CD4-positive, alpha-beta T cell treated with Interferon alpha-2 for 1 hour (primary cell): ENCODE results near the gene PROZ.

Experiments
- DNase-seq, 2 donors: peaks; one replicate each; pipeline ENCODE4 v3.0.0-alpha.2; 2020 to 2022

PROZ gene

GRCh38 chr13:113142876-113143275 is 15.6 kb upstream of the PROZ start:
- no peak for DNase-seq

- DNase-seq, result no peak
Observed at GRCh38 chr13:113143466-113144254, 14.8 kb upstream of the PROZ start.

DNA sequence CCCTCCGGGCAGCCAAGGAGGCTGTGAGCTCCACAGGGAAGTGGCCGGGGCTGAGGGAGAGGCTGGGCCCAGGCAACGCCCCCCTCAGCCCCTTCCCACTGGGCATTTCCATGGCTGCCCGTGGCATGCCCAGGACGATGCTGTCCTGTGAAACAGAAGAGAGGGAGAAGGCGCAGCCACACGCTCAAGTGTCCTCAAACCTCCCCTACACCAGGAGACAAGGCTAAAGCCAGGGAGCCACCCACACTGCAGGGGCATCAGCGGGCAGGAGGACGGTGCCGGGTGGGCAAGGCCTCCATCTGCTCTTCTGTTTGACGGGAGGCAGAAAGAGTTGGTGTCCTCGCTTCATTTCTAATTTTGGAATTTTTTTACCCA is 14.2 kb upstream of the PROZ start:
- no peak for DNase-seq

DNA sequence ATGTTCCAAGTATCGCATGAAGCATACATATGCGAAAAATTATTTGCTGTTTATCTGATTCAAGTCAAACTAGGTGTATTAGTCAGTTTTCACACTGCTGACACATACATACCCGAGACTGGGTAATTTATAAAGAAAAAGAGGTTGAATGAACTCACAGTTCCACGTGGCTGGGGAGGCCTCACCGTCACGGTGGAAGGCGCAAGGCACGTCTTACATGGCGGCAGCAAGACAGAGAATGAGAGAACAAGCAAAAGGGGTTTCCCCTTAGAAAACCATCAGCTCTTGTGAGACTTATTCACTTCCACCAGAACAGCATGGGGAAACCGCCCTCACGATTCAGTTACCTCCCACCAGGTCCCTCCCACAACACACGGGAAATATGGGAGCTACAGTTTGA is 13.0 kb upstream of the PROZ start:
- no peak for DNase-seq

DNA sequence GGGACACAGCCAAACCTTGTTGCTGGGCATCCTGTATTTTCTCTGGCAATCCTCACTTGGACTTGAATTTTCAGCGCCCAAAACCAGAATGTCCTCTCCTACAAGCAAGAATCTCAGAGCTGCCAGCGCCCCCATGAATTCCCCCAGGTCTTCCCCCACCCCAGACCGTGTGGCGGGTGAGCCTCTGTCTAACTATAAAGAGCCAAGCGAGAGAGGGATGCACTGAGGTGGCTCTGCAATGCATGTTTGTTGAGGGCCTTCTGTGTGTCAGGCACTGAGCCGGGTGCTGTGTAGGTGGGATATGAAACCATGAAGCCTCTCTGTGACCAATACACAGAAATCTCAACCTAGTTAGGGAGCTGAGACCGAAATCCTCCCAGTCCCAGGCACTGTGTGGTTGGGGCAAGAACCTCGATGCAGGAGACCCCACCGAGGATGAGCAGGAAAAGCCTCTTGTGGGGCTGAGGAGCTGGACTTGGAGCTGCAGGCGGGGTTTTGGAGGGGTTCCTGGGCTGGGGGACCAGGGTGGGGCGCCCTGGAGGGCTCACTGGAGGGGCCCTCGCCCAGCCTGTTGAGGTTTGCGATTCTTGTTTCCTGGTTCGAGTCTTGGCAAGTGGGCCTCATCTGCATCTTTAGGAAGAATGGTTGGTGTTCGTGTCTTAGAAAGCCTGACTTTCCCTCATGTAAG is 12.4 kb upstream of the PROZ start:
- DNase-seq, result no peak

DNA sequence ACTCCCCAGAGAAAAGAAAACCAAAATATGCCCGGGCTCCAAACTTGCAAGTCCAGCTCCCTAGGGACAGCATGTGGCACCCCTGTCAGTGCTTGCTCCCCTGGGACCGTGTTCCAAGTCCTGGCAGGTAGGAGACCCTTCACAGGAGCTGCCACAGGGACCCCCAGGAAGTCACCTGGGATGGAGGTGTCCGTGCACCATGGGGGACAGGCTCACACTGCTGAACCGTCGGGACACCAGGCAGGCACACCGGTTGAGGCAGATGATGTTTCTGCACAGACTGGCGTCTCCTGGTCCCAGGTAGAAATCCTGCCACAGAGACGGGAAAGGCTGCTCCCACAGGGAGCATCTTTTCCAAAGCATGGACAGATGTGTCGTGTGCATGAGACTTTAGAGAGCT is 11.7 kb upstream of the PROZ start:
- DNase-seq, result no peak

DNA sequence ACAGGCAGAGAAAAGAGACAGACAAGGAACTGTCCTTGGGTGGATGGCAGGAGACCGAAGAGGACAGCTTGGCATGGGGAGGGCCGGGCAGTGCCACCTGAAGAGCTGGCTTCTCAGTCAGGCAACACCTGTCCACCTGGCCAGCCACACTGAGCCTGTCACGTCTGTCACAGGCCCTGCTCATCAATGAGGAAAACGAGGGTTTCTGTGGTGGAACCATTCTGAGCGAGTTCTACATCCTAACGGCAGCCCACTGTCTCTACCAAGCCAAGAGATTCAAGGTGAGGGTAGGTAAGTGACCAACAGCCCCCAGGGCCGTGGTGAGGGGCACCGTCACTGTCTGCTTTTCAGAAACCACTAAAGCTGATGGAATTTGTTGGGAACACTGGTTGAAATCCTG is 11.2 kb upstream of the PROZ start:
- no peak for DNase-seq

GRCh38 chr13:113148407-113148806 is 10.0 kb upstream of the PROZ start:
- DNase-seq, result no peak

GRCh38 chr13:113148940-113149503 is 9.4 kb upstream of the PROZ start:
- no peak for DNase-seq

- no peak for DNase-seq
Observed at GRCh38 chr13:113149711-113150549, 8.5 kb upstream of the PROZ start.

DNA sequence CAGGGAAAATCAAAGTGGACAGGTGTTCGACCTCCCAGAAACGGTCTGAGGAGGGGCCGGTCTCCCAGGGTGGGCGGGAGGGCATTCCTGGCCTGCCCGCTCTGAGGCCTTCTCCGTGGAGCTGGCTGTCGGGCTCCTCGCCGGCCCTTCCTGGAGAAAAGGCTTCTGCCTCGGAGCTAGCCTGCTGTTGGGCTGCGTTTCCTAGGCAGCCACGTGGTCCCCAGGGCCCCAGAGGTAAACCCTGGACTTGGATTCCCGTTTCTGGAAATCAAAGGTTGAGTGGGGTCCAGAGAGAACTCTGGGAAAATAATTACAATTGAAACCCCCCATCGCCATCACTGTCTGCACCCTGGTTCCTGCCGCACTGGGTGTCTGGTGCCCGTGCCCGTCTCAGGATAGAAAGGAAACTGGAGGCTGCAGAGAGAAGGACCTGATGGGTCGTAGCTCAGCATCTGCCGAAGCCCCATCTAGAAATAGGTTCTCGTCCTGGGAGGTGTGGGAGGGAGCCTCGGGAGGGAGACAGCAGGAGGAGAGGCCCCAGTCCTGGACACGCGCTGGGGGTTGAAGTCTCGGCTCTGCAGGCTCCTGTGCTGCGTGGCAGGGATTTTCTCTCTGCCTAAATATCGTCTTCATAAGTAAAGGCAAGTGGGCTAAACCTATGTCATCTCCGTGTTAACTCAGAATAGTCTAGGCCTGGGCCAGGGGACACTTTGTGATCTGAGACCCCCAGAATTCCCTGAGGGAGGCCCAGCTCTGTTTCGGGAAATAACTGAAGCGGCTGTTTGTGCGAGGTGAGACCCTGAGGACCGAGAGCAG is 7.7 kb upstream of the PROZ start:
- DNase-seq, result no peak

DNA sequence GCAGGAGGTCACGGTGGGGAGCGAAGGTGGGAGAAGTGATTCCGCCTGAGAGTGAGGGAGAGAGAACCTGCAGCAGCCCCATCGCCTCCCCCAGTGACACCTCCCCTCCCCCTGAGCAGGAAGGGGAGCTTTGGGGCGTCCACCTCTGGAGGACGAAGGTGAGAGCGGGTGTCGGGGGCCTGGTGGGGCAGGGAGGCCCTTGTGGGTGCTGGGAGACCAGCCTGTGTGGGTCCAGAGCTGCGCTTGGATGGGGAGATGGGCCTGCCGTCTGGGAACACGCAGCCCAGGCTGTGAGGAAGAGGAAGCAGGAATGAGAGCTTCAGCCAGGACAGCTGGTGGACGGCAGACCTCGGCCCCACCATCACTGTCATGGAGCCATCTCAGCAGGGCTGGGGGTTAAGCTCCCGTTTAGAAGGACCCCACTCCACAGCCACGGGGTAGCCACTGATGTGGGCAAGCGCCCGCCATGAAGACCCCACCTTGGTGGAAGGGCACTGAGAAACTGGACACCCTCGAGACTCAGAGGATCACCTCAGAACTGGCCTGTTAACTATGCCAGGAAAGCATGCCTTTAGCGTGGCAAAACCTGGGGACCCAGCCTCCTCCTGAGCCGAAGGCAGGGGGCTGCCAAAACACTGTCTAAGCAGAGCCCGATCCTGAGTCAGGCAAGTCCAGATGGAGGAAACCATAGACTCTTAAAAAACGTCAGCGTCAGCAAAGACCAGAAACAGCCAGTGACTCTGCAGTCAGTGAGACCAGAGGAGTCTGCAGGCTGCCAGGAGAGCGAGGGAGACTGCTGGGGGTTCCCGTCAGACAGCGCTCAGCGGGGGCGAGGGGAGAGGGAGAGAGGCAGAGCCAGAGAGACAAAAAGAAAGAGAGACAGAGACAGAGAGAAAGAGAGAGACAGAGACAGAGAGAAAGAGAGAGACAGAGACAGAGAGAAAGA is 6.4 kb upstream of the PROZ start:
- no peak for DNase-seq

DNA sequence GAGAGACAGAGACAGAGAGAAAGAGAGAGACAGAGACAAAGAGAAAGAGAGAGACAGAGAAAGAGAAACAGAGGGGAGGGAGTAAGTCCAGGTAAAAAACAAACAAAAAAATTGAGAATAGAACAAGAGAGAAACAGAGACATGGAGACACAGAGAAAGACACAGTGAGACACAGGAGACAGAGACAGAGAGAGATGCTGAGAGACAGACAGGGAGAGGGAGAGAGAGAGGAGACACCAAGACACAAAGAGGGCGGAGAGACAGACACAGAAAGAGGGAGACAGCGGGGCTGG is 5.8 kb upstream of the PROZ start:
- DNase-seq, result no peak

- no peak for DNase-seq
Observed at GRCh38 chr13:113152984-113153809, 5.3 kb upstream of the PROZ start.

GRCh38 chr13:113153810-113154748 is 4.4 kb upstream of the PROZ start:
- peak; percentile 65 to 74 for DNase-seq

GRCh38 chr13:113155201-113155600 is 3.2 kb upstream of the PROZ start:
- DNase-seq, result no peak

DNA sequence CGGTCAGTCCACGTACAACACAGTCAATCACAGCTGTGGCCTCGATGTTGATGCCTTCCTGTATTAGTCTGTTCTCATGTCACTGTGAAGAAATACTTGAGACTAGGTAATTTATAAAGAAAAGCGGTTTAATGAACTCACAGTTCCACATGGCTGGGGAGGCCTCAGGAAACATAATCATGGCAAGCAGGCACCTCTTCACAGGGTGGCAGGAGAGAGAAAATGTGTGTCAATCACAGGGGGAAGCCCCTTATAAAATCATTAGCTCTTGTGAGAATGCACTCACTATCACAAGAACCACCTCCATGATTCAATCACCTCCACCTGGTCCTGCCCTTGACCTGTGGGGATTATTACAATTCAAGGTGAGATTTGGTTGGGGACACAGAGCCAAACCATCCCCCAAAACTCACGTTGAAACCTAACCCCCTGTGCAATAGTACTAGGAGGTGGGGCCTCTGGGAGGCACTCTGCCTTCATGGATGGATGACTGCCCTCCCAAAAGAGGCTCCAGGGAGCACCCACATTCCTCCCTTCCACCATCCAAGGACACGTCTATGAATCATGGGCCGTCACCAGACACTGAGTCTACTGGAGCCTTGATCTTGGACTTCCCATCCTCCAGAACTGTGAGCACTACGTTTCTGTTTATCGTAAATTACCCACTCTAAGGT is 2.3 kb upstream of the PROZ start:
- no peak for DNase-seq

DNA sequence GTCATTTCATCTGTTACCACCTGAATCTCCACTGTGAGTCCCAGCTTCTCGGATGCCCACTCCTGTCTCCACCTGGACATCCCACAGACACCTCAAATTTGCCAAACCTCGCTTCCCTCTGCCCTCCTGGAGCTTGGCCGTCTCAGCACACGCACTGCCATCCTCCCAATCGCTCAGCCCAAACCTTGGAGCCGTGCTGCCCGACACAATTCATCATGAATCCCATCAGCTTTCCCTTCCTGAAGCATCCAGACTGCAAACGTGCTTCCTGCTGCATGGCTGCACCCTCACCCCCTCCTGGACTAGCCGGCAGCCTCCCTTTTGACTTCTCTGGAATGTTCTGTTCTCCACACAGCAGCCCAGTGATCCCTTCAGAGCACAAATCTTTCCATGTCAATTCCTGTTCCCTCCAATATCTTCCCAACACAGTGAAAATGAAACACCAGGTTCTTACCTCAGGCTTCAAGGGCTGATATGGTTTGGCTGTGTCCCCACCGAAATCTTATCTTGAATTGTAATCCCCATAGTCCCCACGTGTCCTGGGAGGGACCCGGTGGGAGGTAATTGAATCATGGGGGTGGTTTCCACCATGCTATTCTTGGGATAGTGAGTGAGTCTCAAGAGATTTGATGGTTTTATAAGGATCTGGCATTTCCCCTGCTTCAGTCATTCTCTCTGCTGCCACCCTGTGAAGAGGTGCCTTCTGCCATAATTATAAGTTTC is 1.1 kb upstream of the PROZ start:
- DNase-seq, result no peak
